B cell (primary cell): Measurements from ENCODE around the gene SHLD3. TPM values are rescaled to one million over a fixed set of nuclear protein-coding genes. Genes with fewer than 3 reads are reported as not detected.

ENCODE experiments used
- ATAC-seq: fragments of 200-7000 bp; cut with Tn5 transposase; one replicate; pipeline ENCODE4 v1.10.0; 2021; ENCODE audit warnings: low read depth, mild to moderate bottlenecking, moderate number of reproducible peaks, moderate library complexity
- CTCF ChIA-PET: fragments of 350-600 bp; sonication (Branson Sonifier 250); formaldehyde crosslinking; loops from one replicate; lab custom pipeline; 2021; ENCODE audit warnings: antibody characterized with exemption, inconsistent platforms; lab: Charles Lee
- POLR2A ChIA-PET: fragments of 350-600 bp; sonication (Branson Sonifier 250); formaldehyde crosslinking; loops from one replicate; lab custom pipeline; 2021; ENCODE audit warnings: antibody characterized with exemption; lab: Charles Lee
- DNase-seq: peaks from one replicate; pipeline ENCODE4 v3.0.0; 2013
- H2AFZ ChIP-seq: 2 replicates; pipeline ENCODE4 v1.6.1; 2012; ENCODE audit warnings: mild to moderate bottlenecking, low read depth, low read length; ENCODE audit not compliant: insufficient read depth, poor library complexity, severe bottlenecking
- H3K27ac ChIP-seq, 2 donors: 1 replicate in 1 of 2; 2 replicates in 1 of 2; pipeline ENCODE4 v1.5.1; 2012 to 2013; ENCODE audit warnings: low read length in 2 of 2, mild to moderate bottlenecking in 2 of 2, moderate library complexity in 1 of 2
- H3K27me3 ChIP-seq, 4 experiments: fragments of 200-600 bp in 1 of 4; sonication (generic) in 1 of 4; replicated peaks in 1 of 4; 1 replicate in 2 of 4; 2 replicates in 2 of 4; pipeline versions ENCODE4 v1.6.1 to v1.7.0; 2013 to 2016; ENCODE audit warnings: low read length in 3 of 4, mild to moderate bottlenecking in 2 of 4, mixed read lengths in 1 of 4, moderate library complexity in 1 of 4; ENCODE audit not compliant: insufficient read depth in 4 of 4, control insufficient read depth in 3 of 4; ENCODE audit errors: control extremely low read depth in 1 of 4
- H3K36me3 ChIP-seq, 2 experiments: replicated peaks in 1 of 2; 1 replicate in 1 of 2; 2 replicates in 1 of 2; pipeline versions ENCODE4 v1.6.1 to v1.7.1; 2013; ENCODE audit warnings: low read length in 1 of 2; ENCODE audit not compliant: insufficient read depth in 2 of 2, control insufficient read depth in 1 of 2; ENCODE audit errors: control extremely low read depth in 1 of 2, extremely low read depth in 1 of 2
- H3K4me1 ChIP-seq, 2 donors: fragments of 200-600 bp in 1 of 2; sonication (generic) in 1 of 2; 1 replicate in 1 of 2; 2 replicates in 1 of 2; pipeline versions ENCODE4 v1.5.1 to v1.6.1; 2013 to 2017; ENCODE audit warnings: low read length in 2 of 2; ENCODE audit not compliant: control insufficient read depth in 2 of 2, insufficient read depth in 2 of 2
- H3K4me2 ChIP-seq: replicated peaks from 2 replicates; pipeline ENCODE3; 2012; ENCODE audit warnings: mild to moderate bottlenecking, low read depth, low read length; ENCODE audit not compliant: poor library complexity, severe bottlenecking
- H3K4me3 ChIP-seq, 5 experiments: fragments of 200-600 bp in 1 of 5; sonication (generic) in 1 of 5; 1 replicate in 3 of 5; 2 replicates in 2 of 5; pipeline versions ENCODE4 v1.5.1 to v1.7.0; 2011 to 2016; ENCODE audit warnings: low read length in 4 of 5, mild to moderate bottlenecking in 4 of 5, low read depth in 2 of 5, control low read depth in 1 of 5, moderate library complexity in 1 of 5; ENCODE audit not compliant: insufficient read depth in 1 of 5; ENCODE audit errors: control extremely low read depth in 1 of 5, extremely low read depth in 1 of 5
- H3K79me2 ChIP-seq: fragments of 200-600 bp; sonication (generic); one replicate; pipeline ENCODE4 v1.6.0; 2016; ENCODE audit warnings: low read length; ENCODE audit not compliant: control insufficient read depth, insufficient read depth
- H3K9ac ChIP-seq: fragments of 200-600 bp; sonication (generic); 2 replicates; pipeline ENCODE4 v1.6.1; 2017; ENCODE audit warnings: mild to moderate bottlenecking, low read length, moderate library complexity
- H3K9me3 ChIP-seq, 3 donors: one replicate each; pipeline versions ENCODE4 v1.6.1 to v1.7.1; 2013; ENCODE audit warnings: low read length in 2 of 3; ENCODE audit not compliant: control insufficient read depth in 2 of 3, insufficient read depth in 1 of 3; ENCODE audit errors: control extremely low read depth in 1 of 3
- H4K20me1 ChIP-seq: 2 replicates; pipeline ENCODE4 v1.6.0; 2012; ENCODE audit warnings: mild to moderate bottlenecking, low read length; ENCODE audit not compliant: insufficient read depth, control insufficient read depth, poor library complexity, severe bottlenecking
- H3K27ac Mint-ChIP-seq: one replicate; pipeline ENCODE4 v1.8.0; 2021; ENCODE audit warnings: mixed read lengths
- H3K27me3 Mint-ChIP-seq: one replicate; pipeline ENCODE4 v1.8.0; 2021; ENCODE audit warnings: mixed read lengths
- H3K4me1 Mint-ChIP-seq: one replicate; pipeline ENCODE4 v1.8.0; 2021; ENCODE audit warnings: mixed read lengths
- H3K4me3 Mint-ChIP-seq: one replicate; pipeline ENCODE4 v1.8.0; 2021; ENCODE audit warnings: mixed read lengths
- H3K9me3 Mint-ChIP-seq: one replicate; pipeline ENCODE4 v1.8.0; 2022; ENCODE audit warnings: mixed read lengths; ENCODE audit not compliant: insufficient read depth
- CTCF ChIP-seq: fragments of 200-600 bp; IDR thresholded peaks from one replicate; pipeline ENCODE4 v1.8.0; 2022; ENCODE audit warnings: antibody characterized with exemption, mild to moderate bottlenecking
- EZH2 ChIP-seq: IDR thresholded peaks from 2 replicates; pipeline ENCODE4 v1.6.1; 2012; ENCODE audit warnings: borderline replicate concordance, low read depth, mild to moderate bottlenecking, moderate library complexity, low read length; ENCODE audit not compliant: insufficient read depth, poor library complexity, severe bottlenecking
- WGBS: methylation state at CpG from one replicate; pipeline ENCODE4 v1.1.5; 2013; ENCODE audit warnings: missing lambda C conversion rate; ENCODE audit not compliant: insufficient coverage; 5-methylcytosine and 5-hydroxymethylcytosine counted together
- intact Hi-C: fragments of 100-400 bp; cut with micrococcal nuclease; formaldehyde crosslinking; loops from one replicate; pipeline ENCODE4 v1.10.0; 2022
- polyA plus RNA-seq: library from polyadenylated mRNA; depleted of rRNA; stranded (reverse); fragments of >200 nt; gene quantifications from 2 replicates; pipeline ENCODE4 v1.2.3, GENCODE V29; 2012
- total RNA-seq, 2 donors: library from RNA; stranded (reverse); fragments of 120-200 nt in 1 of 2; gene quantifications; 1 replicate in 1 of 2; 2 replicates in 1 of 2; pipeline versions ENCODE4 v1.2.3 to v1.2.4, GENCODE V29; 2013 to 2022

Gene SHLD3
- total and polyA plus RNA-seq, 2 donors (not counting 1 experiment from before 2014, with no cell fraction given) = 3.7 to 6.7 TPM

- Histone ChIP-seq H3K27ac (no peak overlapping the region), H3K9me3 (no peaks in the 10 kb centered on the region), H3K79me2 (peaks cover 2% of the 10 kb centered on the region), H3K27me3 (no peaks in the 10 kb centered on the region), H2AFZ (no peak overlapping the region), H3K36me3 (peaks cover 4 to 6% of the 10 kb centered on the region in 2 experiments), H3K4me1 (no peaks in the 10 kb centered on the region), H4K20me1 (no peaks in the 10 kb centered on the region), H3K4me2 (no peak overlapping the region), H3K9ac (no peak overlapping the region), H3K4me3 (no peak overlapping the region)
- TF ChIP-seq EZH2 (no peak), CTCF (no peak)
- Mint-ChIP-seq H3K27me3 (no peaks in the 10 kb centered on the region), H3K9me3 (no peaks in the 10 kb centered on the region), H3K27ac (no peak overlapping the region), H3K4me3 (no peak overlapping the region), H3K4me1 (no peaks in the 10 kb centered on the region)
- ATAC-seq = no peak
- POLR2A ChIA-PET = no interaction called here
- CTCF ChIA-PET = no interaction called here
- no peak for DNase-seq
- intact Hi-C loops = no loop called here
- 96% methylated on average over 4 of the region's 5 CpGs for WGBS
These were observed 26.3 kb downstream of the SHLD3 start for GRCh38 chr5:65651144-65651543.

- H4K20me1 ChIP-seq = no peaks in the 10 kb centered on the region
- no peak overlapping the region for H2AFZ ChIP-seq
- no peak overlapping the region for H3K4me3 ChIP-seq
- ChIA-PET POLR2A (no interaction called here), CTCF (no interaction called here)
- ATAC-seq (no peak), DNase-seq (no peak)
- H3K27ac Mint-ChIP-seq = no peak overlapping the region
- no peak overlapping the region for H3K4me3 Mint-ChIP-seq
- H3K27ac ChIP-seq = no peak overlapping the region
- no peak overlapping the region for H3K4me2 ChIP-seq
- H3K4me1 Mint-ChIP-seq = no peaks in the 10 kb centered on the region
- peaks cover 2% of the 10 kb centered on the region for H3K79me2 ChIP-seq
- H3K9ac ChIP-seq = no peak overlapping the region
- TF ChIP-seq CTCF (no peak), EZH2 (no peak)
- no peaks in the 10 kb centered on the region for H3K27me3 ChIP-seq
- intact Hi-C loops = no loop called here
- no peaks in the 10 kb centered on the region for H3K4me1 ChIP-seq
- WGBS = no CpG with 5 or more reads among the region's 2 CpGs
- H3K9me3 Mint-ChIP-seq = no peaks in the 10 kb centered on the region
- no peaks in the 10 kb centered on the region for H3K9me3 ChIP-seq
- no peaks in the 10 kb centered on the region for H3K27me3 Mint-ChIP-seq
- peaks cover 2 to 8% of the 10 kb centered on the region in 2 experiments for H3K36me3 ChIP-seq
These were observed 29.9 kb downstream of the SHLD3 start for GRCh38 chr5:65654713-65655112.
